ENCODE results near the gene PLLP. TPM values are rescaled to one million over a fixed set of nuclear protein-coding genes. Genes with fewer than 3 reads are reported as not detected.

Gene PLLP
- total and polyA plus RNA-seq, 7 experiments from 2014 or later: 0.36 to 26.0 (median 8.0) TPM

- Histone ChIP-seq H3K9me3 (ENCODE audit: control insufficient read depth in 2 of 3, low read length in 3 of 3) (no peaks in the 10 kb centered on the region), H3K4me3 (ENCODE audit: low read length) (no peak overlapping the region), H3K36me3 (ENCODE audit: control insufficient read depth in 2 of 3, insufficient read depth in 3 of 3, low read length in 3 of 3) (no peaks in the 10 kb centered on the region), H3K4me1 (ENCODE audit: control insufficient read depth in 2 of 2, insufficient read depth in 2 of 2, low read length in 2 of 2) (peaks cover 14 to 42% of the 10 kb centered on the region in 2 donors), H3K27me3 (ENCODE audit: control insufficient read depth in 2 of 2, insufficient read depth in 2 of 2, low read length in 2 of 2) (no peaks in the 10 kb centered on the region), H3K27ac (ENCODE audit: low read depth, low read length) (peak overlapping the region; percentile 13)
- peak overlapping the region in 8 of 9 donors; percentile 68 to 97 (median 86) for H3K27ac Mint-ChIP-seq
- no peaks in the 10 kb centered on the region for H3K36me3 Mint-ChIP-seq
- DNase-seq (no peak), ATAC-seq (no peak)
- H3K27me3 Mint-ChIP-seq: no peaks in the 10 kb centered on the region
- intact Hi-C loops (cut with micrococcal nuclease): no loop called here
- peak overlapping the region in 1 of 10 donors; percentile 19 for H3K4me3 Mint-ChIP-seq
- ChIA-PET POLR2A (interaction anchor here (1.0 to 5.4 kb wide), 5 partner anchors 9 to 22 kb away, joined by 3 to 35 read pairs (median 5); partner anchors contain the start of genes ARL2BP and PLLP), CTCF (interaction anchor here (1.4 kb wide), 1 partner anchor 17 kb away, joined by 3 read pairs; no protein-coding TSS in a partner anchor)
- H3K4me1 Mint-ChIP-seq: peaks cover 15 to 64% (median 47%) of the 10 kb centered on the region in 7 donors
- H3K9me3 Mint-ChIP-seq: no peaks in the 10 kb centered on the region
Measured at GRCh38 chr16:57262841-57263540, 21.5 kb downstream of the PLLP start.

GRCh38 chr16:57261806-57262205 lies 22.7 kb downstream of the PLLP start:
- Histone ChIP-seq H3K4me1 (ENCODE audit: control insufficient read depth in 2 of 2, insufficient read depth in 2 of 2, low read length in 2 of 2) (peaks cover 9 to 30% of the 10 kb centered on the region in 2 donors), H3K27ac (ENCODE audit: low read depth, low read length) (no peak overlapping the region), H3K9me3 (ENCODE audit: control insufficient read depth in 2 of 3, low read length in 3 of 3) (no peaks in the 10 kb centered on the region), H3K4me3 (ENCODE audit: low read length) (no peak overlapping the region), H3K36me3 (ENCODE audit: control insufficient read depth in 2 of 3, insufficient read depth in 3 of 3, low read length in 3 of 3) (peaks cover 0 to 3% (median 0%) of the 10 kb centered on the region in 3 experiments), H3K27me3 (ENCODE audit: control insufficient read depth in 2 of 2, insufficient read depth in 2 of 2, low read length in 2 of 2) (no peaks in the 10 kb centered on the region)
- Mint-ChIP-seq H3K27ac (peak overlapping the region in 8 of 9 donors; percentile 31 to 97 (median 66)), H3K27me3 (no peaks in the 10 kb centered on the region), H3K4me3 (no peak overlapping the region), H3K9me3 (no peaks in the 10 kb centered on the region), H3K36me3 (peaks cover 0 to 4% (median 0%) of the 10 kb centered on the region in 5 donors), H3K4me1 (peaks cover 11 to 52% (median 41%) of the 10 kb centered on the region in 7 donors)
- POLR2A ChIA-PET: interaction anchor here (1.0 kb wide), 1 partner anchor 40 kb away, joined by 4 read pairs; no protein-coding TSS in a partner anchor
- ATAC-seq: no peak
- CTCF ChIA-PET: interaction anchor here (0.6 to 1.4 kb wide), 2 partner anchors 16 to 239 kb away, joined by 3 to 4 read pairs; no protein-coding TSS in a partner anchor
- intact Hi-C loops (cut with micrococcal nuclease): no loop called here
- no peak for DNase-seq

GRCh38 chr16:57260294-57260929 lies 24.1 kb downstream of the PLLP start:
- intact Hi-C loops (cut with micrococcal nuclease): no loop called here
- Mint-ChIP-seq H3K27ac (peak overlapping the region; percentile 68 to 97 (median 87)), H3K9me3 (no peaks in the 10 kb centered on the region), H3K27me3 (no peaks in the 10 kb centered on the region), H3K4me3 (peak overlapping the region; percentile 34 to 71 (median 57)), H3K36me3 (peaks cover 0 to 4% (median 0%) of the 10 kb centered on the region in 5 donors), H3K4me1 (peaks cover 7 to 39% (median 32%) of the 10 kb centered on the region in 7 donors)
- DNase-seq: peak in 1 of 9 donors; percentile 51
- H3K4me3 ChIP-seq (ENCODE audit: low read length): no peak overlapping the region
- peak; percentile 53 for ATAC-seq
- ChIA-PET POLR2A (interaction anchor here (1.2 kb wide), 1 partner anchor 18 kb away, joined by 4 read pairs; no protein-coding TSS in a partner anchor), CTCF (interaction anchor here (0.6 to 1.1 kb wide), 2 partner anchors 40 to 156 kb away, joined by 3 to 4 read pairs; no protein-coding TSS in a partner anchor)
- H3K27me3 ChIP-seq (ENCODE audit: control insufficient read depth in 2 of 2, insufficient read depth in 2 of 2, low read length in 2 of 2): no peaks in the 10 kb centered on the region
- peaks cover 0 to 17% of the 10 kb centered on the region in 2 donors for H3K4me1 ChIP-seq (ENCODE audit: control insufficient read depth in 2 of 2, insufficient read depth in 2 of 2, low read length in 2 of 2)
- H3K9me3 ChIP-seq (ENCODE audit: control insufficient read depth in 2 of 3, low read length in 3 of 3): no peaks in the 10 kb centered on the region
- H3K27ac ChIP-seq (ENCODE audit: low read depth, low read length): peak overlapping the region; percentile 4
- H3K36me3 ChIP-seq (ENCODE audit: control insufficient read depth in 2 of 3, insufficient read depth in 3 of 3, low read length in 3 of 3): peaks cover 0 to 15% (median 0%) of the 10 kb centered on the region in 3 experiments

GRCh38 chr16:57258910-57259475 lies 25.5 kb downstream of the PLLP start:
- no peaks in the 10 kb centered on the region for H3K27me3 Mint-ChIP-seq
- intact Hi-C loops (cut with micrococcal nuclease): no loop called here
- Histone ChIP-seq H3K36me3 (ENCODE audit: control insufficient read depth in 2 of 3, insufficient read depth in 3 of 3, low read length in 3 of 3) (peaks cover 0 to 21% (median 5%) of the 10 kb centered on the region in 3 experiments), H3K27ac (ENCODE audit: low read depth, low read length) (no peak overlapping the region), H3K4me3 (ENCODE audit: low read length) (no peak overlapping the region), H3K4me1 (ENCODE audit: control insufficient read depth in 2 of 2, insufficient read depth in 2 of 2, low read length in 2 of 2) (peaks cover 0 to 10% of the 10 kb centered on the region in 2 donors), H3K9me3 (ENCODE audit: control insufficient read depth in 2 of 3, low read length in 3 of 3) (no peaks in the 10 kb centered on the region), H3K27me3 (ENCODE audit: control insufficient read depth in 2 of 2, insufficient read depth in 2 of 2, low read length in 2 of 2) (no peaks in the 10 kb centered on the region)
- peaks cover 3 to 27% (median 21%) of the 10 kb centered on the region in 7 donors for H3K4me1 Mint-ChIP-seq
- DNase-seq (no peak), ATAC-seq (no peak)
- no peaks in the 10 kb centered on the region for H3K9me3 Mint-ChIP-seq
- H3K4me3 Mint-ChIP-seq: peak overlapping the region in 1 of 10 donors; percentile 40
- peak overlapping the region in 3 of 9 donors; percentile 25 to 97 (median 81) for H3K27ac Mint-ChIP-seq
- ChIA-PET CTCF (interaction anchor here (0.7 kb wide), 1 partner anchor 14 kb away, joined by 3 read pairs; the partner anchor contains the start of gene ARL2BP), POLR2A (interaction anchor here (0.7 kb wide), 1 partner anchor 872 kb away, joined by 4 read pairs; no protein-coding TSS in a partner anchor)
- H3K36me3 Mint-ChIP-seq: peaks cover 0 to 5% (median 0%) of the 10 kb centered on the region in 5 donors

- H3K36me3 Mint-ChIP-seq: peaks cover 0 to 5% (median 2%) of the 10 kb centered on the region in 5 donors
Measured at GRCh38 chr16:57258226-57258909, 26.1 kb downstream of the PLLP start.

More at GRCh38 chr16:57258226-57258909, 26.1 kb downstream of the PLLP start:
- Mint-ChIP-seq H3K27me3 (no peaks in the 10 kb centered on the region), H3K9me3 (no peaks in the 10 kb centered on the region), H3K27ac (peak overlapping the region in 4 of 9 donors; percentile 43 to 97 (median 86)), H3K4me3 (peak overlapping the region in 1 of 10 donors; percentile 38), H3K4me1 (peaks cover 3 to 27% (median 21%) of the 10 kb centered on the region in 7 donors)
- ChIA-PET POLR2A (no interaction called here), CTCF (no interaction called here)
- no peak for ATAC-seq
- Histone ChIP-seq H3K4me1 (ENCODE audit: control insufficient read depth in 2 of 2, insufficient read depth in 2 of 2, low read length in 2 of 2) (peaks cover 0 to 10% of the 10 kb centered on the region in 2 donors), H3K36me3 (ENCODE audit: control insufficient read depth in 2 of 3, insufficient read depth in 3 of 3, low read length in 3 of 3) (peaks cover 0 to 25% (median 5%) of the 10 kb centered on the region in 3 experiments), H3K4me3 (ENCODE audit: low read length) (no peak overlapping the region), H3K9me3 (ENCODE audit: control insufficient read depth in 2 of 3, low read length in 3 of 3) (no peaks in the 10 kb centered on the region), H3K27ac (ENCODE audit: low read depth, low read length) (no peak overlapping the region), H3K27me3 (ENCODE audit: control insufficient read depth in 2 of 2, insufficient read depth in 2 of 2, low read length in 2 of 2) (no peaks in the 10 kb centered on the region)
- no peak for DNase-seq
- intact Hi-C loops (cut with micrococcal nuclease): no loop called here
